ENCODE data around the gene AIFM1.

Gene AIFM1

GRCh38 chrX:130139474-130140201 lies 26.0 kb downstream of the AIFM1 start:
- DNase-seq (ENCODE audit: extremely low read depth, low read depth): no peak
- no peak for TF ChIP-seq CTCF (IDR thresholded peaks at IDR 0.05; ENCODE audit: low read depth, low read length, missing control alignments)
- no peak overlapping the region for H3K4me3 ChIP-seq (replicated peaks; ENCODE audit: low read depth, low read length)

DNA sequence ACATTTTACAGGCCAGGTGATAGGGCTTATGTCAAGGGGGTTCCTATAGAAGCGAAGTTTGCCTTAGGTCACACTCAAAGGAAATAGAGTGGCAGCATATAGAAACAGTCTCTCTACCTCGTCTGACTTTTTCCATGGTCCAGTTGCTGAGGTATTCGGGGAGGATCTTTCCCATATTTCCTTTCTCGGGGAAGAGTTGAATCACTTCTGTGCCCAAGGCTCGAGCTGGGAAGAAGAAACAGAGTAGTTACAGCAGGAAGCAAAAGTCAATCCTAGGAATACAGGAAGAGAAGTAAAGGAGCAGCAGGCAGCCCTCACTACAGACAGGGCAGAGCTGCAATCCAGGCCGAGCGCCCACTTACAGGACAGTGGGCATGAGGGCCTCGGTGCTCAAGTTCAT lies 28.7 kb downstream of the AIFM1 start:
- DNase-seq (ENCODE audit: extremely low read depth, low read depth): no peak
- no peak overlapping the region for H3K4me3 ChIP-seq (replicated peaks; ENCODE audit: low read depth, low read length)

DNA sequence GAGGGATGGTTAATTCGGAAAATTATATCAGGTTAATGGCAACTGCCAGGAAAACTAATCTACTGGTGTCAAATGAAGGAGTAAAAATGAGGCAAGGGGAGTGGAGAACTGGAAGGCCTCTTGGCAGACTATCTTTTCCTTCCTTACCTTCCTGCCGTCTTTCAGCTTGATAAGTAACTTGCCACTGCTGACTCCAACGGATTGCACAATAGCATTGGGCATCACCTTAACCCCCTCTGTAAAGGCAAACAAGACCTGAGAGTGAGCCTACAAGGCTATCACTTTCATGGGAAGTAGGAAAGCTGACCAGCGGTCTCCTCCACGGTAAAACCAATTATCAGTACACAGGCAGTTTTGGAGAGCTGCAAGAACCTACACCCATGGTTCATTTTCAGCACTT lies 29.1 kb downstream of the AIFM1 start:
- TF ChIP-seq CTCF (IDR thresholded peaks at IDR 0.05; ENCODE audit: low read depth, low read length, missing control alignments): no peak
- DNase-seq (ENCODE audit: extremely low read depth, low read depth): no peak
- H3K4me3 ChIP-seq (replicated peaks; ENCODE audit: low read depth, low read length): no peak overlapping the region

More for the DNA sequence above, 28.7 kb downstream of the AIFM1 start:
- no peak for TF ChIP-seq CTCF (IDR thresholded peaks at IDR 0.05; ENCODE audit: low read depth, low read length, missing control alignments)

- no peak overlapping the region for H3K4me3 ChIP-seq (replicated peaks; ENCODE audit: low read depth, low read length)
- DNase-seq (ENCODE audit: extremely low read depth, low read depth): no peak
- no peak for TF ChIP-seq CTCF (IDR thresholded peaks at IDR 0.05; ENCODE audit: low read depth, low read length, missing control alignments)
These were observed 34.7 kb downstream of the AIFM1 start for GRCh38 chrX:130130990-130131389.

DNA sequence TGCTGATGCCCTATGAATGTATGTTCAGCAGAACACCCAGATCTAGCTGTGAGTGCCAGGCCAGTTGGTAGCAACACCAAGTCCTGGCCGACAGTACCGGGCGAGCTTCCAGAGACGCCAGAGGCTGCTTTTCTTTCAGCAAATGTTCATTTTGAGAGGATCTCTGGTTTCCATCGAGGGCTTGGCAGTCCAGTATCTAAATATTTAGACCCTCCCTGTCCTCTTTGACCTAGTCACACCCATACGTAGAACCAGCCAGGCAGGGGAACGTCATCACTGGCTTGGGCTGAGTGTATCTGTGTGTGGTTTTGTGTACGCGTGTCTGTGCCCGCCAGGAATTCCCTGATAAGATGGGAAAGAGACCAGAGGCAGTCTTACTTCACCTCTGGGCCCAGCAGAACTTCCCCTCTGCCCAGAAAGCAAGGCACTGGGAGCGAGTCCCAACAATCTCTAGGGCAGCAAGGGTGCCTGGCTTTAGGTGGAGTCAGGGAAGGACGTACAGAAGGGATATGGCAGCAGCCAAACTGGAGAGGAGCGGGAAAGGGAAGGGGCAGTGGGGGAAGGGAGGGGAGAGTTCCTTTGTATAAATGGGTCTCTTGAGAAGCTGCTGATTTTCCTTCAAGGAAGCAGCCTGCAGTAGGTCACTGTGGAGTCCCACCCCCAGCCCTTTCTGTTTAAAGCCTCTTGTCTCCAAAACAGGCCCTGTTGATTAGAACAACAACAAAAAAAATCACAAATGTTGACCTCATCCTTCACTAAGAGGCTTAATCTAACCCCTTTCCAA lies 40.4 kb downstream of the AIFM1 start:
- no peak for DNase-seq (ENCODE audit: extremely low read depth, low read depth)
- no peak overlapping the region for H3K4me3 ChIP-seq (replicated peaks; ENCODE audit: low read depth, low read length)
- no peak for TF ChIP-seq CTCF (IDR thresholded peaks at IDR 0.05; ENCODE audit: low read depth, low read length, missing control alignments)

DNA sequence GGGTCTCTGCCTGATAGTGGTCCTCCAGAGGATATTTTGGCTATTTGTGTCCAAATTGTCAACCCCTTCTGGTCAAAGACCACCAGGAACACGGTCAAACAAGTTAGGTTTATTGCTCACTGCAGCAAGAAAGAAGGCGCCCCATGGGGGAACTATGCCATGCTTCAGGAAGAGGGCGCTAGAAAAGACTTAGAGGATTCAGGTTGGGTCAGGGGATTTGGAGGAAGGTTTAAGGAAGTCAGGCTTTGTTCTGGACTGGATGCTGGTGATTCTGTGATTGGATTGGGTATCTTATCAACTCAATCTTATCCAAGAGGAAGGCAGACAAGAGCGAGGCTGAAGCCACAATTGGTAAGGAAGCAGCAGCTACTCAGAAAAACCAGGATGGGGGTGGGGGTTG lies 41.1 kb downstream of the AIFM1 start:
- no peak for TF ChIP-seq CTCF (IDR thresholded peaks at IDR 0.05; ENCODE audit: low read depth, low read length, missing control alignments)
- DNase-seq (ENCODE audit: extremely low read depth, low read depth): no peak

More for the DNA sequence above, 41.1 kb downstream of the AIFM1 start:
- no peak overlapping the region for H3K4me3 ChIP-seq (replicated peaks; ENCODE audit: low read depth, low read length)

Data from HFF-Myc (cell line).